SH-SY5Y (cell line): ENCODE measurements around the gene KRTAP13-3.

Experiments
- GATA2 ChIP-seq: IDR thresholded peaks from 2 replicates; pipeline ENCODE4 v1.6.1; 2011; ENCODE audit warnings: mild to moderate bottlenecking, low read depth, low read length
- GATA3 ChIP-seq: IDR thresholded peaks from 2 replicates; pipeline ENCODE4 v1.6.1; 2011; ENCODE audit warnings: low read depth, mild to moderate bottlenecking, low read length, moderate library complexity

Gene KRTAP13-3

DNA sequence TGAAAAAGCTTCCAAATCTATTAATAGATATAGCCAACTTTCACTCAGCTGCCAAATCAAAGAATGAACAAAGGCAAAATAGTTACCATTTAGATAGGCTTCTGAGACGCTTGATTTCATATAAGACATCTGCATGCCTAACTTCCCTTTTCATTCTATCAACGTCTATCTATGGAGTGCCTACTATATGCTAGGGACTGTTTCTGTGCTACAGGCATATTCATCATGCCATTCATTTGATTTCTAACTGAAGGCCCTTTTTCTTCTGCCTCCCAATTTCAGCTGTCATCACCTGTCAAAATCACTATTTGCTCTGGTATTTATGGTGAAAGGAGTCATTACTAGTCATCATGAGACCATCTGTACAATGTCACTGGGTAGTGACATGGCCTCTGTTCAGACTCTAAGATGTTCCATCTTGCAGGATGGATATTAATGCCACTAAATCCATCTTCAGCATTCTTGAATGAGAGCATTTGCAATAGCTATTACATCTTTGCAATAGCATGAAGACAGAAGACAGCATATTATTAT, 34.2 kb downstream of the KRTAP13-3 start:
- TF ChIP-seq GATA2 (no peak), GATA3 (no peak)

DNA sequence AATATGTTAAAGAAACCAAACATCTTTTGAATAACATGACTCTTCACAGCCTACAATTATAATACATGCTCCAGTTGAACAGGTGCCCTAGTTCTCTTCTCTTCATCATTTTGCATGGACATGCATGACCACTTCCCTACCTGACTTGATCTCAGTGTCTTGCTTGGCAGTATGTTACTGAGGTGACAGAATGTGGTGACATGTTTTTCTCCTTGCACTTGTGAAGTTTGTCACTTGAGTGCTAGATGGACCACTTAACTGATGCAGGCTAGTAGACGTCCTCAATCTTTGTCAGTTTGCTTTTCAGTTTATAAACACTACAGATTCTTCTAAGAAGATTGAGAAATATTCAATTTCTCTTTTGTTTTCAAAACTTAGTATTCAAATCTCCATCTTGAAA, 43.5 kb downstream of the KRTAP13-3 start:
- TF ChIP-seq GATA2: no peak
- TF ChIP-seq GATA3: no peak
